OCI-LY3 (cell line): Measurements from ENCODE around the gene SNX10.
A peak's percentile ranks its signal among the peaks of the same experiment; 100 is the strongest.

Experiments used
- H2AFZ ChIP-seq: fragments of 200-600, 300-600 bp; shearing (Covaris generic); 2 replicates; pipeline ENCODE4 v1.6.0; 2014; ENCODE audit warnings: antibody characterized with exemption, low read depth, low read length
- H3K27ac ChIP-seq: fragments of 200-600, 300-600 bp; sonication (generic); 2 replicates; pipeline ENCODE4 v1.5.1; 2014; ENCODE audit warnings: mild to moderate bottlenecking, low read length, moderate library complexity, mixed read lengths
- H3K27me3 ChIP-seq: fragments of 200-600, 300-600 bp; sonication (generic); 2 replicates; pipeline ENCODE4 v1.6.1; 2014; ENCODE audit warnings: low read depth, low read length, mixed read lengths
- H3K36me3 ChIP-seq: fragments of 200-600, 300-600 bp; sonication (generic); replicated peaks from 2 replicates; pipeline ENCODE3; 2014; ENCODE audit warnings: low read depth, low read length, mixed read lengths
- H3K4me1 ChIP-seq: fragments of 300-600, 200-600 bp; sonication (generic); 2 replicates; pipeline ENCODE4 v1.6.1; 2014; ENCODE audit warnings: low read length, mixed read lengths
- H3K4me2 ChIP-seq: fragments of 200-600, 300-600 bp; sonication (generic); 2 replicates; pipeline ENCODE4 v1.6.1; 2014; ENCODE audit warnings: low read length, mixed read lengths
- H3K4me3 ChIP-seq: fragments of 300-600, 200-600 bp; sonication (generic); 2 replicates; pipeline ENCODE4 v1.5.1; 2014; ENCODE audit warnings: antibody characterized with exemption, mild to moderate bottlenecking, low read length, moderate library complexity
- H3K79me2 ChIP-seq: fragments of 300-600, 200-600 bp; shearing (Covaris generic); 2 replicates; pipeline ENCODE4 v1.6.1; 2014; ENCODE audit warnings: mild to moderate bottlenecking, low read length, mixed read lengths
- H3K9ac ChIP-seq: fragments of 300-600, 200-600 bp; shearing (Covaris generic); 2 replicates; pipeline ENCODE4 v1.6.0; 2014; ENCODE audit warnings: mild to moderate bottlenecking, low read length, moderate library complexity
- H3K9me3 ChIP-seq: fragments of 200-600, 300-600 bp; shearing (Covaris generic); 2 replicates; pipeline ENCODE4 v1.6.1; 2014; ENCODE audit warnings: low read length, mixed read lengths; ENCODE audit not compliant: insufficient read depth
- H4K20me1 ChIP-seq: fragments of 200-600, 300-600 bp; sonication (generic); 2 replicates; pipeline ENCODE4 v1.6.1; 2016; ENCODE audit warnings: low read length, mixed read lengths; ENCODE audit not compliant: insufficient read depth
- EZH2phosphoT487 ChIP-seq: fragments of 200-600 bp; shearing (Covaris generic); IDR thresholded peaks from 2 replicates; pipeline ENCODE4 v1.6.1; 2018; ENCODE audit warnings: antibody characterized with exemption, mixed run types, low read depth
- TF ChIP-seq, protein P1 (sequence below): fragments of 200-600, 300-600 bp; sonication (generic); IDR thresholded peaks from 2 replicates; pipeline ENCODE4 v1.5.1; 2014; ENCODE audit warnings: antibody characterized with exemption, low read length, low read depth

SNX10 gene

DNA sequence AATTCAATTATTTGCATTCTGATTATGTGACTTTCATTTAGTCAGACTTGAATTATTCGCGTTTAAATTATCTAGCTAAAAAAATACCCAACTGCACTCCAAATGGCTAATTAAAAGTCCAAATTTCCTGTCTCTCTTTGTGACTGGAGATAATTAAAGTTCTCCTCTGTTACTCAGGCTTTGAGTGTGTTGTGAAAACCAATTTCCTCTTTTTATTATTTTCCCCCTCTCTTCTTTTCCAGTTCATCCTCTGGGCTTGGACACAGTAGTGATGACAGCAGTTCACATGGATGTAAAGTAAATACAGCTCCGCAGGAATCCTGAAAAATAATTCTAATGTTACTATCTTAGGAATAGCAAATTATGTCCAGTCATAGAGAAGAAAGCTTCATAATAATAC lies 80.6 kb downstream of the SNX10 start:
- no peaks in the 10 kb centered on the region for H3K36me3 ChIP-seq
- no peak overlapping the region for H3K4me2 ChIP-seq
- no peaks in the 10 kb centered on the region for H3K79me2 ChIP-seq
- H3K9me3 ChIP-seq = no peaks in the 10 kb centered on the region
- H3K4me3 ChIP-seq = no peak overlapping the region
- TF ChIP-seq EZH2phosphoT487 = no peak
- TF ChIP-seq, protein P1, sequence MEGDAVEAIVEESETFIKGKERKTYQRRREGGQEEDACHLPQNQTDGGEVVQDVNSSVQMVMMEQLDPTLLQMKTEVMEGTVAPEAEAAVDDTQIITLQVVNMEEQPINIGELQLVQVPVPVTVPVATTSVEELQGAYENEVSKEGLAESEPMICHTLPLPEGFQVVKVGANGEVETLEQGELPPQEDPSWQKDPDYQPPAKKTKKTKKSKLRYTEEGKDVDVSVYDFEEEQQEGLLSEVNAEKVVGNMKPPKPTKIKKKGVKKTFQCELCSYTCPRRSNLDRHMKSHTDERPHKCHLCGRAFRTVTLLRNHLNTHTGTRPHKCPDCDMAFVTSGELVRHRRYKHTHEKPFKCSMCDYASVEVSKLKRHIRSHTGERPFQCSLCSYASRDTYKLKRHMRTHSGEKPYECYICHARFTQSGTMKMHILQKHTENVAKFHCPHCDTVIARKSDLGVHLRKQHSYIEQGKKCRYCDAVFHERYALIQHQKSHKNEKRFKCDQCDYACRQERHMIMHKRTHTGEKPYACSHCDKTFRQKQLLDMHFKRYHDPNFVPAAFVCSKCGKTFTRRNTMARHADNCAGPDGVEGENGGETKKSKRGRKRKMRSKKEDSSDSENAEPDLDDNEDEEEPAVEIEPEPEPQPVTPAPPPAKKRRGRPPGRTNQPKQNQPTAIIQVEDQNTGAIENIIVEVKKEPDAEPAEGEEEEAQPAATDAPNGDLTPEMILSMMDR = no peak
- no peaks in the 10 kb centered on the region for H4K20me1 ChIP-seq
- H3K9ac ChIP-seq = no peak overlapping the region
- H3K27ac ChIP-seq = no peak overlapping the region
- H3K4me1 ChIP-seq = peaks cover 13% of the 10 kb centered on the region; the same call in 1 of the 2 replicates
- H3K27me3 ChIP-seq = no peaks in the 10 kb centered on the region
- H2AFZ ChIP-seq = no peak overlapping the region

GRCh38 chr7:26372704-26373103 lies 81.0 kb downstream of the SNX10 start:
- no peaks in the 10 kb centered on the region for H3K79me2 ChIP-seq
- H3K9me3 ChIP-seq = no peaks in the 10 kb centered on the region
- no peaks in the 10 kb centered on the region for H3K27me3 ChIP-seq
- TF ChIP-seq EZH2phosphoT487 = no peak
- TF ChIP-seq, protein P1 = no peak
- H3K36me3 ChIP-seq = no peaks in the 10 kb centered on the region
- no peak overlapping the region for H3K9ac ChIP-seq
- H3K4me1 ChIP-seq = peaks cover 16% of the 10 kb centered on the region; the same call in 1 of the 2 replicates
- no peak overlapping the region for H3K4me2 ChIP-seq
- H3K4me3 ChIP-seq = no peak overlapping the region
- no peak overlapping the region for H3K27ac ChIP-seq
- H2AFZ ChIP-seq = no peak overlapping the region
- H4K20me1 ChIP-seq = no peaks in the 10 kb centered on the region

DNA sequence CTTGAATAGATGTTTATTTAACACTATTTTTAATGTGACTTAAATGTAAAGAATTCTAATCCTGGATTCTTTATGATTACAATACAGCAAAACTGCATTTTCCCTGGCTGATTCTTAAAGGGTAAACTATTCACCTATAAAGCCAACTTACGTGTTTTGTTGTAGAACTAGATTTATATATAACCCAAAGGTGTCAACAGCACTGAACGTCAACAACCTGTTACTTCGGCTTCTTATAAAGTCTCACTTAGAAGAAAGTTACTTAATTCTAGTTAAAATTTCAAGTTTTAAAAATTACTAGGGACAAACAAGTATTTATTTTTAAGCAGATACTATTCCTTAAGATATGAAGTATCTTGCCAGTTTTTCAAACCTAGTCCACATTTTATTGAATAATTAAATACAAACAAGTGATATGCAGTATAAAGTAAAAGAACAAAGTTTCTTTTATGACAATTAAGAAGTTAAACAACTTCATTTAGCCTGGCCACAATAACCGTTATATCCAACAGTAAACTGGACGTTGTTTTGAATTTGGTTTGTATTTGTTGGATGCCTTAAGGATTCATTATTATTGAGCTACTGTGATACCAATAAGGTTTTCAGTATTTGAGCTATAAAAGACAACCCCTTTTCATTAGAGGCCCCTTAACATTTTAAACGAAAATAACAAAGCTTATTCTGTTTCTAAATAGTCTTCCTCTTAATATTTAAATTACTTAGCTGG lies 83.1 kb downstream of the SNX10 start:
- no peak overlapping the region for H3K27ac ChIP-seq

GRCh38 chr7:26375726-26376174 lies 84.1 kb downstream of the SNX10 start:
- peak overlapping the region; percentile 89 for H3K4me3 ChIP-seq
- H2AFZ ChIP-seq = no peak overlapping the region
- peak overlapping the region; percentile 80 for H3K9ac ChIP-seq
- H3K4me2 ChIP-seq = peak overlapping the region; percentile 84
- no peaks in the 10 kb centered on the region for H3K36me3 ChIP-seq
- no peaks in the 10 kb centered on the region for H3K79me2 ChIP-seq
- peaks cover 12% of the 10 kb centered on the region; the same call in 1 of the 2 replicates for H3K4me1 ChIP-seq
- H3K27me3 ChIP-seq = peaks cover 4% of the 10 kb centered on the region; the same call in 1 of the 2 replicates
- peak overlapping the region; percentile 64 for H3K27ac ChIP-seq
- H4K20me1 ChIP-seq = no peaks in the 10 kb centered on the region
- TF ChIP-seq, protein P1 = no peak
- TF ChIP-seq EZH2phosphoT487 = no peak
- no peaks in the 10 kb centered on the region for H3K9me3 ChIP-seq

More for the DNA sequence above, 83.1 kb downstream of the SNX10 start:
- H3K4me1 ChIP-seq = peaks cover 14% of the 10 kb centered on the region; the same call in 1 of the 2 replicates
- no peak for TF ChIP-seq EZH2phosphoT487
- TF ChIP-seq, protein P1 = no peak
- no peaks in the 10 kb centered on the region for H3K9me3 ChIP-seq
- H3K4me2 ChIP-seq = no peak overlapping the region
- H2AFZ ChIP-seq = no peak overlapping the region
- no peaks in the 10 kb centered on the region for H4K20me1 ChIP-seq
- H3K4me3 ChIP-seq = no peak overlapping the region
- no peak overlapping the region for H3K9ac ChIP-seq
- H3K27me3 ChIP-seq = peaks cover 3% of the 10 kb centered on the region; the same call in 1 of the 2 replicates
- H3K79me2 ChIP-seq = no peaks in the 10 kb centered on the region
- H3K36me3 ChIP-seq = no peaks in the 10 kb centered on the region
